K562 (cell line): ENCODE measurements around the gene TEAD4. TPM values are rescaled to one million over a fixed set of nuclear protein-coding genes. Genes with fewer than 3 reads are reported as not detected.

ENCODE experiments used
- ATAC-seq: fragments of 200-7000 bp; cut with Tn5 transposase; 3 replicates; pipeline ENCODE4 v1.9.1; 2020; ENCODE audit warnings: moderate library complexity
- BruUV-seq: library from RNA; stranded (reverse); fragments of 400-500 nt; replicated peaks from 2 replicates; lab custom pipeline; 2021; lab: Mats Ljungman, UMichigan
- CTCF ChIA-PET: fragments of 300-600 bp; formaldehyde crosslinking; extraction: SDS; loops from one replicate; lab custom pipeline; 2021; ENCODE audit warnings: low intra/inter-chr PET ratio; lab: Yijun Ruan, JAX
- POLR2A ChIA-PET: fragments of 300-600, 350-650 bp; sonication (Branson Sonifier 250); formaldehyde crosslinking; extraction: SDS; loops from one replicate; lab custom pipeline; 2021; ENCODE audit warnings: antibody characterized with exemption, inconsistent platforms; lab: Yijun Ruan, JAX
- DNase-seq, 4 experiments: peaks; one replicate each; pipeline versions ENCODE4 v3.0.0 to v3.0.0-alpha.2; 2011 to 2018; ENCODE audit warnings: low spot score in 3 of 4, mixed read lengths in 3 of 4; ENCODE audit errors: extremely low read depth in 1 of 4
- FAIRE-seq: peaks from 2 replicates; lab custom pipeline; 2011; peaks lifted over from hg19 to GRCh38; lab: Jason Lieb, UNC
- H2AFZ ChIP-seq: 2 replicates; pipeline ENCODE4 v1.6.0; 2011; ENCODE audit warnings: low read depth, low read length, control low read depth, inconsistent platforms
- H3K27ac ChIP-seq: fragments of 200-600 bp; 3 replicates; pipeline ENCODE4 v1.8.0; 2011; ENCODE audit warnings: low read depth, mild to moderate bottlenecking, control low read depth, inconsistent platforms, low read length, moderate library complexity, mixed read lengths; ENCODE audit errors: extremely low read depth
- H3K27me3 ChIP-seq, 2 experiments: fragments of 300-600 bp in 1 of 2; 2 replicates in 1 of 2; 3 replicates in 1 of 2; pipeline versions ENCODE4 v1.6.0 to v1.8.0; 2011; ENCODE audit warnings: inconsistent platforms in 2 of 2, low read length in 2 of 2, mild to moderate bottlenecking in 1 of 2, mixed read lengths in 1 of 2, moderate library complexity in 1 of 2; ENCODE audit not compliant: control insufficient read depth in 2 of 2, insufficient read depth in 2 of 2
- H3K36me3 ChIP-seq: fragments of 300-600 bp; 3 replicates; pipeline ENCODE4 v1.8.0; 2011; ENCODE audit warnings: mild to moderate bottlenecking, low read length, inconsistent platforms; ENCODE audit not compliant: control insufficient read depth, insufficient read depth
- H3K4me1 ChIP-seq, 2 experiments: fragments of 200-600 bp in 1 of 2; replicated peaks in 1 of 2; 2 replicates in 1 of 2; 3 replicates in 1 of 2; pipeline versions ENCODE4 v1.5.1 to v1.8.0; 2011; ENCODE audit warnings: inconsistent platforms in 2 of 2, low read length in 2 of 2, mild to moderate bottlenecking in 1 of 2, mixed read lengths in 1 of 2, moderate library complexity in 1 of 2; ENCODE audit not compliant: control insufficient read depth in 2 of 2, insufficient read depth in 2 of 2
- H3K4me2 ChIP-seq: 2 replicates; pipeline ENCODE4 v1.6.1; 2011; ENCODE audit warnings: low read length, control low read depth, inconsistent platforms, mixed read lengths; ENCODE audit not compliant: insufficient read depth
- H3K4me3 ChIP-seq: fragments of 200-600 bp; sonication (generic), shearing (Covaris generic); 2 replicates; pipeline ENCODE4 v1.5.1; 2016; ENCODE audit warnings: control low read depth, inconsistent platforms
- H3K79me2 ChIP-seq: fragments of 200-600 bp; 3 replicates; pipeline ENCODE4 v1.8.0; 2011; ENCODE audit warnings: low read length, inconsistent platforms; ENCODE audit not compliant: control insufficient read depth, insufficient read depth
- H3K9ac ChIP-seq, 2 experiments: 2 replicates each; pipeline versions ENCODE4 v1.6.0 to v1.6.1; 2011; ENCODE audit warnings: low read depth in 2 of 2, low read length in 2 of 2, control low read depth in 1 of 2, inconsistent platforms in 1 of 2, mild to moderate bottlenecking in 1 of 2, mixed read lengths in 1 of 2; ENCODE audit not compliant: insufficient read depth in 1 of 2
- H3K9me1 ChIP-seq: one replicate; pipeline ENCODE4 v1.6.0; 2011; ENCODE audit warnings: inconsistent platforms, mild to moderate bottlenecking, low read length, moderate library complexity; ENCODE audit not compliant: control insufficient read depth, insufficient read depth
- H3K9me3 ChIP-seq: replicated peaks from 2 replicates; pipeline ENCODE4 v1.5.1; 2011; ENCODE audit warnings: low read depth, low read length, inconsistent platforms; ENCODE audit not compliant: control insufficient read depth, insufficient read depth
- H4K20me1 ChIP-seq: replicated peaks from 2 replicates; pipeline ENCODE4 v1.6.1; 2011; ENCODE audit warnings: low read length, inconsistent platforms, mixed read lengths; ENCODE audit not compliant: control insufficient read depth, insufficient read depth
- FOXK2 ChIP-seq, 2 experiments: fragments of 450-650 bp; IDR thresholded peaks in 1 of 2; conservative IDR thresholded peaks in 1 of 2; 2 replicates each; pipeline ENCODE4 v1.6.1; 2016; ENCODE audit warnings: low read depth in 2 of 2, mild to moderate bottlenecking in 1 of 2
- HDAC3 ChIP-seq: fragments of 450-650 bp; IDR thresholded peaks from 2 replicates; pipeline ENCODE4 v1.6.1; 2018; ENCODE audit warnings: borderline replicate concordance, mild to moderate bottlenecking, moderate library complexity; ENCODE audit not compliant: partially characterized antibody
- SLC30A9 ChIP-seq: fragments of 250-450 bp; sonication (Bioruptor Pico); IDR thresholded peaks from 2 replicates; pipeline ENCODE4 v1.8.0; 2022; ENCODE audit warnings: mild to moderate bottlenecking, moderate library complexity
- SPI1 ChIP-seq: IDR thresholded peaks from 2 replicates; pipeline ENCODE4 v1.6.1; 2011; ENCODE audit warnings: low read depth, low read length, control low read depth, borderline replicate concordance
- ZNF347 ChIP-seq: fragments of 450-650 bp; formaldehyde crosslinking; IDR thresholded peaks from 2 replicates; pipeline ENCODE4 v1.4.0; 2020; ENCODE audit warnings: low read depth, mild to moderate bottlenecking, moderate library complexity
- ZNF384 ChIP-seq: IDR thresholded peaks from 2 replicates; pipeline ENCODE4 v1.6.1; 2012; ENCODE audit warnings: low read depth, low read length, improper control_type of control experiment
- ZNF444 ChIP-seq: fragments of 250-450 bp; sonication (Bioruptor Pico); IDR thresholded peaks from 2 replicates; pipeline ENCODE4 v1.4.0; 2020; ENCODE audit warnings: mild to moderate bottlenecking, moderate library complexity
- ZNF76 ChIP-seq: fragments of 250-450 bp; sonication (Bioruptor Pico); IDR thresholded peaks from 2 replicates; pipeline ENCODE4 v1.4.0; 2020; ENCODE audit warnings: mild to moderate bottlenecking, moderate library complexity, borderline replicate concordance
- WGBS: fragments of 100-300 bp; shearing (Covaris generic); methylation state at CpG from one replicate; pipeline ENCODE4 v1.1.6; 2016; ENCODE audit warnings: low coverage, mixed read lengths; ENCODE audit not compliant: insufficient coverage; ENCODE audit errors: missing lambda C conversion rate; 5-methylcytosine and 5-hydroxymethylcytosine counted together
- in situ Hi-C: fragments of 300-500 bp; cut with MboI; formaldehyde crosslinking; loops from 4 replicates; pipeline ENCODE4 v1.15.0; 2018; ENCODE audit warnings: inconsistent platforms, mixed read lengths
- intact Hi-C: fragments of 100-400 bp; cut with micrococcal nuclease; formaldehyde crosslinking; loops from 2 replicates; pipeline ENCODE4 v1.14.2; 2022
- polyA plus RNA-seq, 8 experiments: library from polyadenylated mRNA; depleted of rRNA in 4 of 8; stranded (reverse) in 5 of 8; unstranded in 3 of 8; fragments of >200 nt; fragmentation: Nextera tagmentation in 2 of 8; fragmentation: Illumina TruSeq in 1 of 8; extraction: Ambion mirVana in 2 of 8; extraction: Trizol in 1 of 8; gene quantifications; 2 replicates each; pipeline versions ENCODE4 v1.2.1 to v1.2.3, GENCODE V29; 2011 to 2014; ENCODE audit warnings: inconsistent platforms in 1 of 8, missing spikeins in 1 of 8
- total RNA-seq, 7 experiments: library from RNA; depleted of rRNA in 6 of 7; stranded (reverse); fragments of >200 nt in 6 of 7; fragmentation: Illumina TruSeq in 2 of 7; extraction: Trizol in 2 of 7; gene quantifications; 2 replicates each; pipeline versions ENCODE4 v1.2.1 to v1.2.3, GENCODE V29; 2011 to 2021; ENCODE audit warnings: low replicate concordance in 1 of 7
- TF ChIP-seq, protein P1 (sequence below): conservative IDR thresholded peaks from 2 replicates; pipeline ENCODE4 v1.6.1; 2011; ENCODE audit warnings: low read depth, mild to moderate bottlenecking, low read length; ENCODE audit not compliant: control insufficient read depth
- TF ChIP-seq, protein P2 (sequence below): fragments of 450-650 bp; formaldehyde crosslinking; IDR thresholded peaks from 2 replicates; pipeline ENCODE4 v1.4.0; 2022; ENCODE audit warnings: missing genetic modification characterization
- TF ChIP-seq, protein P3 (sequence below): fragments of 450-650 bp; IDR thresholded peaks from 2 replicates; pipeline ENCODE4 v1.6.1; 2018; ENCODE audit not compliant: partially characterized antibody
- TF ChIP-seq, protein P4 (sequence below): sonication (generic); formaldehyde crosslinking; IDR thresholded peaks from 2 replicates; pipeline ENCODE4 v1.8.1; 2023; ENCODE audit warnings: mild to moderate bottlenecking, missing genetic modification reagents

TEAD4 gene
- total and polyA plus RNA-seq, 9 of the 15 experiments (the other 6 are each of a cell fraction or from before 2014, with no cell fraction given) = 0.82 to 40.0 (median 17.0) TPM

DNA sequence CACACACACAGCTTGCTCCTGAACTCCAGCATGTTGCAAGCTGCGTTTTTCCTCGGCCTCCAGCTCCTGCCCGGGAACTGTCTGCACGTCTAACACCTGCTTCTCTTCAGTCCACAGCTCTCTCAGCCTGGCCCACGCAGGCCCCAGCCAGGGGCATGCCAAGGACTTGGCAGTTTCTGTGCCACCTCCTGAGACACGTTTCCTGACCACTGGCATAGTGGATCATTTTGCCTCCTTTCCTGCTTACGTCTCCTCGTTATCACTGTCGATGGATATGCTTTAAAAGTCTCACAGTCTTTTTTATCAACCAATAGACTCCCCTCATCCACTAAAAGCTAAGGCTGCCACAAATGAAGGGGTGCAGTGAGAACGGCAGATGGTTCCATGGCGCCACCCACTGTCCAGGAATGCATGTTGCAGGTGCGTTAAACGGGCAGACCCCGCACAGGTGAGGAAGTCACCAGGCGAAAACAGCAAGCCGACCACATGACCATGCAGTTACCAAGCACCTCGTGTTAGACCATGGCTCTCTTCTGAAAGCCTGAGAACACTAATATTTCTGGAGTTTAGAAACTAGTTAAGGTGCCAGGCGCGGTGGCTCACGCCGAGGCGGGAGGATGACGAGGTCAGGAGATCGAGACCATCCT, 14.7 kb upstream of the TEAD4 start:
- H3K27ac ChIP-seq = no peak overlapping the region; the same call in 2 of the 3 replicates
- H3K9ac ChIP-seq = no peak overlapping the region
- POLR2A ChIA-PET = interaction anchor here (1.3 kb wide), 1 partner anchor 12 kb away, joined by 3 read pairs; no protein-coding TSS in a partner anchor
- in situ Hi-C loops (no loop called here), intact Hi-C loops (loop anchor here (1.0 to 2.0 kb wide), 2 partner anchors 60 to 98 kb away; no protein-coding TSS in a partner anchor)
- H2AFZ ChIP-seq = peak overlapping the region; percentile 95
- H3K4me1 ChIP-seq = peaks cover 5 to 6% of the 10 kb centered on the region in 2 experiments; a peak in 3 of 5 replicates
- CTCF ChIA-PET = interaction anchor here (0.7 to 1.4 kb wide), 2 partner anchors 72 to 91 kb away, joined by 3 to 7 read pairs; no protein-coding TSS in a partner anchor
- no peaks in the 10 kb centered on the region; the same call in 2 of the 3 replicates for H3K36me3 ChIP-seq
- DNase-seq = peak; percentile 60 to 69 (median 64)
- FAIRE-seq = peak; percentile 32
- H3K4me3 ChIP-seq = no peak overlapping the region
- H3K9me3 ChIP-seq = no peaks in the 10 kb centered on the region
- H3K27me3 ChIP-seq = no peaks in the 10 kb centered on the region
- 27% methylated on average over 18 of the region's 24 CpGs for WGBS
- H3K4me2 ChIP-seq = peak overlapping the region; percentile 72
- BruUV-seq = no TSS peak
- no peaks in the 10 kb centered on the region for H4K20me1 ChIP-seq
- no peaks in the 10 kb centered on the region for H3K79me2 ChIP-seq
- ATAC-seq = peak; percentile 90
- H3K9me1 ChIP-seq = peaks cover 2% of the 10 kb centered on the region
- TF ChIP-seq, protein P1, sequence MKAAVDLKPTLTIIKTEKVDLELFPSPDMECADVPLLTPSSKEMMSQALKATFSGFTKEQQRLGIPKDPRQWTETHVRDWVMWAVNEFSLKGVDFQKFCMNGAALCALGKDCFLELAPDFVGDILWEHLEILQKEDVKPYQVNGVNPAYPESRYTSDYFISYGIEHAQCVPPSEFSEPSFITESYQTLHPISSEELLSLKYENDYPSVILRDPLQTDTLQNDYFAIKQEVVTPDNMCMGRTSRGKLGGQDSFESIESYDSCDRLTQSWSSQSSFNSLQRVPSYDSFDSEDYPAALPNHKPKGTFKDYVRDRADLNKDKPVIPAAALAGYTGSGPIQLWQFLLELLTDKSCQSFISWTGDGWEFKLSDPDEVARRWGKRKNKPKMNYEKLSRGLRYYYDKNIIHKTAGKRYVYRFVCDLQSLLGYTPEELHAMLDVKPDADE = no peak
- TF ChIP-seq SPI1 (peak; percentile 60; the same call in 1 of the 2 replicates), HDAC3 (no peak), SLC30A9 (CRISPR knock-in tag) (no peak), ZNF76 (no peak), ZNF444 (no peak), FOXK2 (conservative IDR thresholded peaks at IDR 0.05 in 1 of 2, IDR thresholded peaks at IDR 0.05 in 1 of 2; ENCODE audit: low read depth in 2 of 2) (no peak), ZNF347 (no peak), ZNF384 (no peak)
- TF ChIP-seq, protein P2, sequence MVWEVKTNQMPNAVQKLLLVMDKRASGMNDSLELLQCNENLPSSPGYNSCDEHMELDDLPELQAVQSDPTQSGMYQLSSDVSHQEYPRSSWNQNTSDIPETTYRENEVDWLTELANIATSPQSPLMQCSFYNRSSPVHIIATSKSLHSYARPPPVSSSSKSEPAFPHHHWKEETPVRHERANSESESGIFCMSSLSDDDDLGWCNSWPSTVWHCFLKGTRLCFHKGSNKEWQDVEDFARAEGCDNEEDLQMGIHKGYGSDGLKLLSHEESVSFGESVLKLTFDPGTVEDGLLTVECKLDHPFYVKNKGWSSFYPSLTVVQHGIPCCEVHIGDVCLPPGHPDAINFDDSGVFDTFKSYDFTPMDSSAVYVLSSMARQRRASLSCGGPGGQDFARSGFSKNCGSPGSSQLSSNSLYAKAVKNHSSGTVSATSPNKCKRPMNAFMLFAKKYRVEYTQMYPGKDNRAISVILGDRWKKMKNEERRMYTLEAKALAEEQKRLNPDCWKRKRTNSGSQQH = no peak
- TF ChIP-seq, protein P3, sequence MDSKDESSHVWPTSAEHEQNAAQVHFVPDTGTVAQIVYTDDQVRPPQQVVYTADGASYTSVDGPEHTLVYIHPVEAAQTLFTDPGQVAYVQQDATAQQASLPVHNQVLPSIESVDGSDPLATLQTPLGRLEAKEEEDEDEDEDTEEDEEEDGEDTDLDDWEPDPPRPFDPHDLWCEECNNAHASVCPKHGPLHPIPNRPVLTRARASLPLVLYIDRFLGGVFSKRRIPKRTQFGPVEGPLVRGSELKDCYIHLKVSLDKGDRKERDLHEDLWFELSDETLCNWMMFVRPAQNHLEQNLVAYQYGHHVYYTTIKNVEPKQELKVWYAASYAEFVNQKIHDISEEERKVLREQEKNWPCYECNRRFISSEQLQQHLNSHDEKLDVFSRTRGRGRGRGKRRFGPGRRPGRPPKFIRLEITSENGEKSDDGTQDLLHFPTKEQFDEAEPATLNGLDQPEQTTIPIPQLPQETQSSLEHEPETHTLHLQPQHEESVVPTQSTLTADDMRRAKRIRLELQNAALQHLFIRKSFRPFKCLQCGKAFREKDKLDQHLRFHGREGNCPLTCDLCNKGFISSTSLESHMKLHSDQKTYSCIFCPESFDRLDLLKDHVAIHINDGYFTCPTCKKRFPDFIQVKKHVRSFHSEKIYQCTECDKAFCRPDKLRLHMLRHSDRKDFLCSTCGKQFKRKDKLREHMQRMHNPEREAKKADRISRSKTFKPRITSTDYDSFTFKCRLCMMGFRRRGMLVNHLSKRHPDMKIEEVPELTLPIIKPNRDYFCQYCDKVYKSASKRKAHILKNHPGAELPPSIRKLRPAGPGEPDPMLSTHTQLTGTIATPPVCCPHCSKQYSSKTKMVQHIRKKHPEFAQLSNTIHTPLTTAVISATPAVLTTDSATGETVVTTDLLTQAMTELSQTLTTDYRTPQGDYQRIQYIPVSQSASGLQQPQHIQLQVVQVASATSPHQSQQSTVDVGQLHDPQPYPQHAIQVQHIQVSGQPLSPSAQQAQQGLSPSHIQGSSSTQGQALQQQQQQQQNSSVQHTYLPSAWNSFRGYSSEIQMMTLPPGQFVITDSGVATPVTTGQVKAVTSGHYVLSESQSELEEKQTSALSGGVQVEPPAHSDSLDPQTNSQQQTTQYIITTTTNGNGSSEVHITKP = peak; percentile 79
- TF ChIP-seq, protein P4, sequence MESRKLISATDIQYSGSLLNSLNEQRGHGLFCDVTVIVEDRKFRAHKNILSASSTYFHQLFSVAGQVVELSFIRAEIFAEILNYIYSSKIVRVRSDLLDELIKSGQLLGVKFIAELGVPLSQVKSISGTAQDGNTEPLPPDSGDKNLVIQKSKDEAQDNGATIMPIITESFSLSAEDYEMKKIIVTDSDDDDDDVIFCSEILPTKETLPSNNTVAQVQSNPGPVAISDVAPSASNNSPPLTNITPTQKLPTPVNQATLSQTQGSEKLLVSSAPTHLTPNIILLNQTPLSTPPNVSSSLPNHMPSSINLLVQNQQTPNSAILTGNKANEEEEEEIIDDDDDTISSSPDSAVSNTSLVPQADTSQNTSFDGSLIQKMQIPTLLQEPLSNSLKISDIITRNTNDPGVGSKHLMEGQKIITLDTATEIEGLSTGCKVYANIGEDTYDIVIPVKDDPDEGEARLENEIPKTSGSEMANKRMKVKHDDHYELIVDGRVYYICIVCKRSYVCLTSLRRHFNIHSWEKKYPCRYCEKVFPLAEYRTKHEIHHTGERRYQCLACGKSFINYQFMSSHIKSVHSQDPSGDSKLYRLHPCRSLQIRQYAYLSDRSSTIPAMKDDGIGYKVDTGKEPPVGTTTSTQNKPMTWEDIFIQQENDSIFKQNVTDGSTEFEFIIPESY (CRISPR knock-in tag) = peak; percentile 76
